ENCODE measurements around the gene RAPGEF5.
A peak's percentile ranks its signal among the peaks of the same experiment; 100 is the strongest.

GRCh38 chr7:22393913-22394729 is 37.2 kb upstream of the RAPGEF5 start:
- TF ChIP-seq CTCF (IDR thresholded peaks at IDR 0.05) (no peak), POLR2AphosphoS5 (IDR thresholded peaks at IDR 0.05) (peak in 1 of 3 donors; percentile 2), EP300 (IDR thresholded peaks at IDR 0.05) (no peak)

Measured in stomach (tissue), 4 donors.